ENCODE results near the gene REXO2.

DNA sequence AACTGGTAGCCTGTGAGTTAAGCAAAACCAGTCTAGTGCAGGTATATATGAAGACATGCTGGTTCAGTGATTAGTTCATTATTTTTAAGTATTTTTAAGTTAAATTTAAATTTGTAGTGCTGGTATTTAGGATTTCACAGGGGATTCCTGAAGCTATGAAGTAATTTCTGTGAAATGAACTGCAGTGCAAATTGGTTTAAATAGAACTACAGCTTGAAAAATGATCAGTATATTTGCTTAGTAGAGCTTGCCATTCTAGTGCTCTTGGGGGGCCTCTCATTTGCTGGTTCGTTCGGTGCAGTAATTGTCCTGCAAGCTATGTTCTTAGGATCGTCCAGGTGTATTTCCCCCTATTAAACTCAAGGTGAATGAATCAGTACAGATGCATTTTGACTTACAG lies 13.1 kb downstream of the REXO2 start:
- TF ChIP-seq CTCF (IDR thresholded peaks at IDR 0.05 in 4 of 5, conservative IDR thresholded peaks at IDR 0.05 in 1 of 5): no peak
- no peak for TF ChIP-seq POLR2A (IDR thresholded peaks at IDR 0.05)

Measured in gastrocnemius medialis (tissue), 4 donors.